SK-N-MC (cell line): Measurements from ENCODE around the gene FNDC3B.

Source experiments
- DNase-seq: peaks from one replicate; pipeline ENCODE4 v3.0.0-alpha.2; 2011; ENCODE audit warnings: low read depth, low spot score
- H3K27ac ChIP-seq: fragments of 200-600 bp; sonication (generic); 2 replicates; pipeline ENCODE4 v1.5.1; 2016; ENCODE audit warnings: mixed run types
- H3K36me3 ChIP-seq: fragments of 200-600 bp; sonication (generic); 2 replicates; pipeline ENCODE4 v1.6.1; 2017; ENCODE audit warnings: antibody characterized with exemption, low read length, mixed read lengths; ENCODE audit not compliant: insufficient read depth
- H3K4me3 ChIP-seq: fragments of 200-600 bp; sonication (generic); 2 replicates; pipeline ENCODE4 v1.5.1; 2016
- H3K9ac ChIP-seq: fragments of 200-600 bp; sonication (generic); 2 replicates; pipeline ENCODE4 v1.8.0; 2017; ENCODE audit warnings: mixed run types, mixed read lengths; ENCODE audit not compliant: insufficient read length
- H3K9me3 ChIP-seq: fragments of 200-600 bp; sonication (generic); 2 replicates; pipeline ENCODE4 v1.6.1; 2017; ENCODE audit warnings: low read depth, mild to moderate bottlenecking, antibody characterized with exemption, low read length, moderate library complexity, mixed read lengths
- EZH2 ChIP-seq: fragments of 200-600 bp; sonication (generic); IDR thresholded peaks from one replicate; pipeline ENCODE4 v1.6.1; 2017; ENCODE audit warnings: antibody characterized with exemption
- FOXP2 ChIP-seq: optimal IDR thresholded peaks from 2 replicates; pipeline ENCODE3; 2011; ENCODE audit warnings: mild to moderate bottlenecking, moderate library complexity; ENCODE audit not compliant: insufficient read depth; ENCODE audit errors: extremely low read length, control extremely low read depth
- POLR2AphosphoS5 ChIP-seq: IDR thresholded peaks from 2 replicates; pipeline ENCODE4 v1.6.1; 2012; ENCODE audit warnings: mild to moderate bottlenecking, low read depth, low read length, borderline replicate concordance

The FNDC3B gene

DNA sequence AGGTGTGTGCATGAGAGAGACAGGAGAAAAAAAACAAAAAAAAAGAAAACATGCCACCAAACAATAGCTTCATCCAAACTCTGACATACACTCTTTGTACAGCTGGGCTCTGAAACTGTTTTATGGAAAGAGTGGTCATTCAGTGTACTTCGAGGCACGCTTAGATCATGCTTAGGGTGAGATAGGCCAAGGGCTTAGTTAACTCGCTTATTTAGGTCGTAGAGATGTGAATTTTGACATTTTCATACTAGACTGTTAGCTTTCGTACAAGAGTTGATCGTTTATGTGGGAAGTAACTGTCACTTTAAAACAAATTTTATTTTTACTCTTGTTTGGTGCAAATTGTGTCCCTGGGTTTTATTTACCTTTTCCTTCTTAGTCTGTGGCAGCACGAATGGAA lies 242.5 kb downstream of the FNDC3B start:
- DNase-seq, result no peak
- Histone ChIP-seq H3K9ac (no peak overlapping the region), H3K27ac (no peak overlapping the region), H3K9me3 (no peaks in the 10 kb centered on the region), H3K4me3 (no peak overlapping the region), H3K36me3 (peaks cover under 1% of the 10 kb centered on the region; the same call in 1 of the 2 replicates)
- TF ChIP-seq EZH2 (no peak), POLR2AphosphoS5 (no peak), FOXP2 (no peak)

- H3K4me3 ChIP-seq, result no peak overlapping the region
- TF ChIP-seq POLR2AphosphoS5 (no peak), FOXP2 (no peak), EZH2 (no peak)
- peaks cover 7% of the 10 kb centered on the region; the same call in 1 of the 2 replicates for H3K36me3 ChIP-seq
- DNase-seq, result no peak
- H3K9me3 ChIP-seq, result no peaks in the 10 kb centered on the region
- no peak overlapping the region for H3K27ac ChIP-seq
- H3K9ac ChIP-seq, result no peak overlapping the region
Measured at GRCh38 chr3:172282850-172283249, 243.5 kb downstream of the FNDC3B start.

DNA sequence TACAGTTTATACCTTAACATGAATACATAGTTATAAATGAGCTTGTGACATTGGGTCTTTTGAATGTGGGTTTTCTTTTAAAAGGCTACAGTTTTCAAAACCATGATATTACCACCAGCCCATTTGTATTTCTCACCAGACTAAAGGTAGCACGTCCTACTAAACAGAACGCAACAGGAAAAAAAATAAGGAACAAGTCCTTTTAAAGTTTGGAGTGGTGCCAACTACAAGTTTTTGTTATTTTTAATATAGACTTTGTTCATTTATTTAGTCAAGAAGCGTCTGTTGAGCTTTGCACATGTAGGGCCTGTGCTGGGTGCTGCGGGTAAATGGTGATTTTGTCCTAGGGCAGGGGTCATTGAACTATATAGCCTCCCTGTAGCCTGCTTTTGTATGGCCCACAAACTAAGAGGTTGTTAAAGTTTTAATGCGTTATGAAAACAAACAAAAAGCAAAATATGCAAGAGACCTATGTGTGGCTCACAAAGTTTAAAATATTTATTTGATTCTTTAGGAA lies 244.5 kb downstream of the FNDC3B start:
- DNase-seq, result no peak
- H3K4me3 ChIP-seq, result no peak overlapping the region
- no peak overlapping the region for H3K27ac ChIP-seq
- peaks cover 18% of the 10 kb centered on the region; the same call in 1 of the 2 replicates for H3K36me3 ChIP-seq
- TF ChIP-seq EZH2, result no peak
- TF ChIP-seq POLR2AphosphoS5, result no peak
- TF ChIP-seq FOXP2, result no peak
- no peak overlapping the region for H3K9ac ChIP-seq
- no peaks in the 10 kb centered on the region for H3K9me3 ChIP-seq

DNA sequence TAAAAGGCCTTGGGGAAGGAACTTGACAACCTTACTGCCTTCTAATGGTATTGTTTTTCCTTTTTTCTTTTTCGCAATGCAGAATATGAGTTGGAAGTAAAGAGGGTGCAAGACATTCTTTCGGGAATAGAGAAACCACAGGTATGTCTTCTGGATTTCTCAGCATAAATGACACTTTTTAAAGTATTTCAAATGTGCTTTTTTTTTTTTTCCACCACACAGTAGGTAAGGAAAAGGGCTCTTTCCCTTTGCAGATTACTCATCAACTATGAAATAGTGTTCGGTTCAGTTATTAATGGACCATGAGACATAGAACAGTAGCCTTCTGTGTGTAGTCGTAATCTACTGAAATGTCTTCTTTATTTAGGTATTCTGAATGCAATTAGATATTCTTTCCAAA lies 246.5 kb downstream of the FNDC3B start:
- Histone ChIP-seq H3K4me3 (no peak overlapping the region), H3K9me3 (no peaks in the 10 kb centered on the region), H3K9ac (no peak overlapping the region), H3K27ac (no peak overlapping the region), H3K36me3 (peaks cover 18% of the 10 kb centered on the region; the same call in 1 of the 2 replicates)
- TF ChIP-seq EZH2, result no peak
- no peak for TF ChIP-seq FOXP2
- TF ChIP-seq POLR2AphosphoS5, result no peak
- DNase-seq, result no peak

- peaks cover 18% of the 10 kb centered on the region; the same call in 1 of the 2 replicates for H3K36me3 ChIP-seq
- no peak overlapping the region for H3K4me3 ChIP-seq
- H3K9me3 ChIP-seq, result no peaks in the 10 kb centered on the region
- TF ChIP-seq POLR2AphosphoS5 (no peak), EZH2 (no peak), FOXP2 (no peak)
- H3K9ac ChIP-seq, result no peak overlapping the region
- DNase-seq, result no peak
- H3K27ac ChIP-seq, result no peak overlapping the region
Measured at GRCh38 chr3:172286548-172287148, 247.3 kb downstream of the FNDC3B start.

DNA sequence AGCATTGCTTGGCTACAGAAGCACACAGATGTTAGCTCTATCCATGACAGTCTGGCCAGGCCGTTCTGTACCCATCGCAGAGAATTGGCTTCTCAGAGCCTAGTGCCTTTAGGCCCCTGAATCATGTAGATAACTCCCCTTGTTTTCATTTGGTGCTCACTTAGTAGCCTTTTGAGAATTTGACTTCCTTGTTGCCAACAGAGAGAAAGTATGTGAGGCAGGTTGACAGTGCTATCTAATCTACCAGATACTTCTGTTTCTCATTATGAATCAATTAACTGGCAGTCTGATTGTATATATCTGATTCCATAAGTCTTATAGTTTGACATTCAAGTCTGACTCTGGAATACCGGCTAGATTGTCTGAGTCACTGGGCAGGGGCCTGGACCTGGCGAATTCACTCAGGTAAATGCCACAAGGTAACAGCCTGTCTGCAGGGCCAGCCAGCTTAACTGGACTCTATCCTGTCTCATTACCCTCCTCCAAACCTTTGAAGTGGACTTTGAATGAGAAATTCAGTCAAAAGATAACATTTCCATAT lies 248.6 kb downstream of the FNDC3B start:
- Histone ChIP-seq H3K4me3 (no peak overlapping the region), H3K9ac (no peak overlapping the region), H3K9me3 (no peaks in the 10 kb centered on the region), H3K27ac (no peak overlapping the region), H3K36me3 (peaks cover 18% of the 10 kb centered on the region; the same call in 1 of the 2 replicates)
- no peak for DNase-seq
- no peak for TF ChIP-seq EZH2
- no peak for TF ChIP-seq POLR2AphosphoS5
- TF ChIP-seq FOXP2, result no peak

DNA sequence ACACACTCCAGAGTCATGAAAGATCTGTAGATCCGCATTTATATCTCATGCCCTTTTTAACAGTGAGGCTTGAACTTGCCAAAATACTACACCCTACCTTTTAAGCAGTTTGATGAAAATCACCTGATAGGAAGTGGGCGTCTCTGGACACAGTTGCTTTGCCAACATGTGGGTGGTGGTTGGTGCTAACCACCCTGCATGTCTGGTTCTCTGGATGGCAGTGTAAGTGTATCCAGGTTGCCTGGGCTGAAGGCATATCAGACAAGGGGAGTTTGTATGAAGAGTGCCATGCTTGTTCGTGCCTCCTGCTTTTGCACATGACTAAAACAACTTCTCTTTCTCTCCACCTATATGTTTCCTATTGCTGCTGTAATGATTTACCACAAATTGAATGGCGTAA lies 249.3 kb downstream of the FNDC3B start:
- no peak for DNase-seq
- Histone ChIP-seq H3K36me3 (peaks cover 18% of the 10 kb centered on the region; the same call in 1 of the 2 replicates), H3K9ac (no peak overlapping the region), H3K9me3 (no peaks in the 10 kb centered on the region), H3K4me3 (no peak overlapping the region), H3K27ac (no peak overlapping the region)
- TF ChIP-seq FOXP2 (no peak), POLR2AphosphoS5 (no peak), EZH2 (no peak)

DNA sequence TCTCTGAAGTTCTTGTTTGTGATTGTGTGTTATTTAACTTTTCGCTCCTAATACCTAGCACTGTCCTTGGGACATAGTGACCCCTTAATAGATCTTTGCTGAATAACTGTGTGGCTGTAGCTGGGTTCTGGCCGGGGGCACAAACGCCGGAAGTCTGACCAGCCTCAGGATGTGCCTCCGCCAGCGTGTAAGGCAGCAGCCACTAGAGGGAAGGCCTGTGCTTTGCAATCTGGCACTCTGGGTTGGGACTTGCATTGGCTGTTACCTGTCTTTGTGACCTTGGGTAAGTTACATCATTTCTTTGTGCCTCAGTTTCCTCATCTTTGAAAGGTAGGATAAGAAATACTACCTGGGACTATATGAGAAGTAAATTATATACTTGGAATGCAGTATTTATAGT lies 250.2 kb downstream of the FNDC3B start:
- Histone ChIP-seq H3K4me3 (no peak overlapping the region), H3K27ac (no peak overlapping the region), H3K9ac (no peak overlapping the region), H3K9me3 (no peaks in the 10 kb centered on the region), H3K36me3 (peaks cover 18% of the 10 kb centered on the region; the same call in 1 of the 2 replicates)
- no peak for DNase-seq
- TF ChIP-seq POLR2AphosphoS5 (no peak), FOXP2 (no peak), EZH2 (no peak)

DNA sequence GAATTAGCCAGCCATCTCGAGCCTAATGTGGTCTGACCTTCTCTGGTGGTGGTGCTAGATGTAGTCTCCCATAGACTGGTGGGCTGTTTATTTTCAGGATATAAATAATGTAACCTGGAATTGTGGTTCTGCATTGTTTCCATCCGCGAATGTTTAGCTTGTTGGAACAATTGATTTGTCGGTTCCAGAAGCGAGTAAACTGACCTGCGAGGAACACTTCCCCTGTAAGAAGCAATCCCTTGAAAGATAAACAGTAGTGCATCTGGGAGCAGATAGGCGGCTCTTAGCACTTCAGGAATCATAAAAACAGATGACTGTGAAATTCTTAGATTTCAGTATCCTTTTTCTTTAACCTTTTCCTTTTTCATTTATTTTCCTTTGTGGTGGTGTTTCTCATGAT lies 251.1 kb downstream of the FNDC3B start:
- Histone ChIP-seq H3K9ac (no peak overlapping the region), H3K36me3 (peaks cover 25% of the 10 kb centered on the region; the same call in 1 of the 2 replicates), H3K9me3 (no peaks in the 10 kb centered on the region), H3K4me3 (no peak overlapping the region), H3K27ac (no peak overlapping the region)
- TF ChIP-seq FOXP2 (no peak), POLR2AphosphoS5 (no peak), EZH2 (no peak)
- DNase-seq, result no peak
